ENCODE data around the gene RAB10. TPM values are rescaled to one million over a fixed set of nuclear protein-coding genes. Genes with fewer than 3 reads are reported as not detected.

Gene RAB10
- total RNA-seq, 4 donors from 2014 or later = 91.9 to 117 (median 103) TPM

DNA sequence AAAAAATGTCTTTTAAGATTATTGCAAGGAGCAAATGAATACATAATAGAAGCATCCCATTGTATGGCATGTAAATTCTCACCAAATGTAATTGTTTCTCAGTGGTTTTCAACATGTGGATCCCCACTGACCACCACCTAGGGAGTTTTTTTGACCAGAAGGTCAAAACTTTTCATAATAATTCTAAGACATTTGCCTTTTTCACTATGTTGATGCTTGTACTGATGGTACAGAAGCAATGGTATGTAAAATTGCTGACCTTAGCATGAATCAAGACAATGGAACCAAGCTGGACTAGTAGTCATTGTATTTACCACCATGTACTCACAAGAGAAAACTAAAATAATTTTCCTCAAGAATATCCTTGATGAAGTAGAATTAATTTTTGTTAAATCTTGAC, 36.8 kb downstream of the RAB10 start:
- Histone ChIP-seq H3K9me3 (no peaks in the 10 kb centered on the region), H3K27me3 (no peaks in the 10 kb centered on the region), H3K27ac (no peak overlapping the region), H3K36me3 (no peaks in the 10 kb centered on the region), H3K4me1 (peaks cover 2 to 51% (median 5%) of the 10 kb centered on the region in 3 donors), H3K4me3 (no peak overlapping the region)
- TF ChIP-seq POLR2AphosphoS5 (IDR thresholded peaks at IDR 0.05) (no peak), POLR2A (IDR thresholded peaks at IDR 0.05) (no peak), EP300 (IDR thresholded peaks at IDR 0.05) (no peak)
- TF ChIP-seq, protein P1, sequence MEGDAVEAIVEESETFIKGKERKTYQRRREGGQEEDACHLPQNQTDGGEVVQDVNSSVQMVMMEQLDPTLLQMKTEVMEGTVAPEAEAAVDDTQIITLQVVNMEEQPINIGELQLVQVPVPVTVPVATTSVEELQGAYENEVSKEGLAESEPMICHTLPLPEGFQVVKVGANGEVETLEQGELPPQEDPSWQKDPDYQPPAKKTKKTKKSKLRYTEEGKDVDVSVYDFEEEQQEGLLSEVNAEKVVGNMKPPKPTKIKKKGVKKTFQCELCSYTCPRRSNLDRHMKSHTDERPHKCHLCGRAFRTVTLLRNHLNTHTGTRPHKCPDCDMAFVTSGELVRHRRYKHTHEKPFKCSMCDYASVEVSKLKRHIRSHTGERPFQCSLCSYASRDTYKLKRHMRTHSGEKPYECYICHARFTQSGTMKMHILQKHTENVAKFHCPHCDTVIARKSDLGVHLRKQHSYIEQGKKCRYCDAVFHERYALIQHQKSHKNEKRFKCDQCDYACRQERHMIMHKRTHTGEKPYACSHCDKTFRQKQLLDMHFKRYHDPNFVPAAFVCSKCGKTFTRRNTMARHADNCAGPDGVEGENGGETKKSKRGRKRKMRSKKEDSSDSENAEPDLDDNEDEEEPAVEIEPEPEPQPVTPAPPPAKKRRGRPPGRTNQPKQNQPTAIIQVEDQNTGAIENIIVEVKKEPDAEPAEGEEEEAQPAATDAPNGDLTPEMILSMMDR (IDR thresholded peaks at IDR 0.05) = no peak
- ATAC-seq = no peak

DNA sequence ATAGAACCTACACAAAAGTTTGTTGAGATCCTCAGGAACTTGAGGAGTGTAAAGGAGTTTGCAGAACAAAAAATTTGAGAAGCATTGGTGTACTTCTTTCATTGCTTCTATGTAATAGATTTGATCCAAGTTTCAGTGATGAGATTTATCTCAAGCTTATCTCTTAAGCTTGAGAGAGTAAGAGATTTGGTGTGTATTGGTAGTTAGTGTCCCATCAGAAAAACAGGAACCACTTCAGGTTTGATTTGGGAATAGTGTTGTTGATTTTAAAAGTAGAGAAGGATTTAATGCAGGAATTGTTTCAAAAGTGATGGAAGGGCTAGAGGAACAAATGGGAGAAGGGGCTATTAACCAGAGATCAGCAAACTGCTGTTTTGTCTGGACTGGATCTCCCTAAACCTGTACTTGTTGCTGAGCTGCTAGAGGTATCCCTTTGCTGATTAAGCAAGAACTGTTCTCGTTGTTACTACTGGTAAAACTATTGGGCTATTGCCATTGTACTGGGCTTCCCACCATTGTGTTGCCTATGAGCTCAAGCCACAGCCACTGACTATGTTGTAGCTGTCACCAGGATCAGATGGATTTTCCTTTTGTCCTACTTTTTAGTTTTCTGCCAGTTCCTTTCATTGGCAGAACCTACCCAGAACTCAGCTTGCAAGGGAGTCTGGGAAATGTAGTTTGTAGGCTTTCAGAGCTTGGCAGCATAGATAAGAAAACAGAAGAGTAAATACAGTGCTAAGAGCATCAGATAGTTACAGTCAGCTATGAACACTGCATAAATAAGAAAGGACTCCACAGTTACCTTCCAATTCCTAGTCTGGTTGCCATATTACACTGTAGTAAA, 39.3 kb downstream of the RAB10 start:
- Histone ChIP-seq H3K4me1 (peaks cover 2 to 64% (median 5%) of the 10 kb centered on the region in 3 donors), H3K4me3 (no peak overlapping the region), H3K27me3 (no peaks in the 10 kb centered on the region), H3K36me3 (no peaks in the 10 kb centered on the region), H3K9me3 (no peaks in the 10 kb centered on the region), H3K27ac (no peak overlapping the region)
- TF ChIP-seq, protein P1 (IDR thresholded peaks at IDR 0.05) = no peak
- TF ChIP-seq POLR2A (IDR thresholded peaks at IDR 0.05) = no peak
- TF ChIP-seq EP300 (IDR thresholded peaks at IDR 0.05) = no peak
- WGBS, 2 donors (ENCODE audit: low coverage in 1 of 2) = 33 to 38% methylated on average over 1 of the region's 1 CpG
- ATAC-seq = peak; percentile 31

DNA sequence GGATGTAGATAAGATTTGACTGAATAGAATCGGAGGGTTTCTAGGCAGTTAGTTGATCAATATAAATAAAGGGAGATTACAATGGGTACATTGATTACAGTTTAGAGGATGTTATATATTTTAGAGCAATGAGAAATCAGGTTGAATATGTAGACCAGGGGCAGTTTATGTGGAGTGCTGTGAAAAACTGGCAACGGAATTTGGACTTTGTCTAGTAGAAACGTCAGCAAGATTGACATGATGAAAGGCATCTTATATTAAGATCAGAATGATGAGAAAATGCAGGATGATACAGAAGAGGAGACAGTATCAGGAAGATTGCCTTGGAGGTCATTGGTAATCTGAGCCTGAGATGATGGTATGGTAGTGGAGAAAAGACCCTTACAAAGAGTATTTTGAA, 39.9 kb downstream of the RAB10 start:
- Histone ChIP-seq H3K4me3 (no peak overlapping the region), H3K9me3 (no peaks in the 10 kb centered on the region), H3K4me1 (peaks cover 2 to 57% (median 5%) of the 10 kb centered on the region in 3 donors), H3K27ac (no peak overlapping the region), H3K36me3 (no peaks in the 10 kb centered on the region), H3K27me3 (no peaks in the 10 kb centered on the region)
- ATAC-seq = no peak
- WGBS, 2 donors (ENCODE audit: low coverage in 1 of 2) = 70 to 82% methylated on average over 3 of the region's 3 CpGs
- no peak for TF ChIP-seq EP300 (IDR thresholded peaks at IDR 0.05)
- TF ChIP-seq, protein P1 (IDR thresholded peaks at IDR 0.05) = no peak
- TF ChIP-seq POLR2A (IDR thresholded peaks at IDR 0.05) = no peak
- no peak for TF ChIP-seq POLR2AphosphoS5 (IDR thresholded peaks at IDR 0.05)

DNA sequence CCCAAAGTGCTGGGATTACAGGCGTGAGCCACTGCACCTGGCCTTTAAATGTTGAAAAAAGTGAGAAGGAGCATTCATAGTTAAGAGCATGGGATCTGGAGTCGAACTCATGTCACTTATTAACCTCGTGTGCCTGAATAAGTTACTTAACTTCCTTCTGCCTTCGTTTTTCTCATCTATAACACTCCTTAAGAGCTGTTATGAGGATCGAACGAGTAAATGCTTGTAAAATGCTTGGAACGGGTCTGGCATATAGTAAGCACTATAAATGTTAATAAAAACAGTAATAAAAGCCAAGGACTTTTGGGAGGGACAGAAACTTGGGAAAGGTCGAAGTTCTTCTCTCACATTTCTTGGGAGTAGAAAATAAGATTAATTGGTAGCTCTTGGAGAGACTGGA, 40.8 kb downstream of the RAB10 start:
- WGBS, 2 donors (ENCODE audit: low coverage in 1 of 2) = 60 to 82% methylated on average over 8 of the region's 8 CpGs
- no peak overlapping the region for H3K4me3 ChIP-seq
- TF ChIP-seq, protein P1 (IDR thresholded peaks at IDR 0.05) = no peak
- TF ChIP-seq POLR2A (IDR thresholded peaks at IDR 0.05) (no peak), POLR2AphosphoS5 (IDR thresholded peaks at IDR 0.05) (no peak), EP300 (IDR thresholded peaks at IDR 0.05) (no peak)
- no peaks in the 10 kb centered on the region for H3K9me3 ChIP-seq
- H3K27me3 ChIP-seq = no peaks in the 10 kb centered on the region
- H3K36me3 ChIP-seq = no peaks in the 10 kb centered on the region
- ATAC-seq = no peak
- no peak overlapping the region for H3K27ac ChIP-seq
- H3K4me1 ChIP-seq = peaks cover 0 to 53% (median 5%) of the 10 kb centered on the region in 3 donors

DNA sequence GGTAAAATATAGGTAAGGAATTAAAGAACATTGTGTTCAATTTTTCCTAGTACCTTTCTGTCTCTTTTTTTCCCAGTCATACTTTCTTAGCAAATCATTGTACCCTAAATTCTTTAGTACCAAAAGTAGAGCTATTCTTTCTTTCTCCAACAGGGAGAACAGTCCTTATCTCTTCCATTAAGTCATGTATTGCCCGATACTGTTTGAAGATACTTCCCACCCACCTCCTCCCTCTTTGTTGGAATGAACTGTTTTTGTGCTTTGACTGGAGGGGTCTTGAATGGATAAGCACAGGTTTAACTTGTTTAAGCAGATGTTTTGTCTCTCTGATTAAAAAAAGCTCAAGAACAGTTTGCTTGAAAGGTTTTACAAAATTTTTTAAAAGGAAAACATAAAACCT, 41.3 kb downstream of the RAB10 start:
- peaks cover 0 to 53% (median 5%) of the 10 kb centered on the region in 3 donors for H3K4me1 ChIP-seq
- H3K27ac ChIP-seq = no peak overlapping the region
- no peaks in the 10 kb centered on the region for H3K27me3 ChIP-seq
- WGBS, 2 donors (ENCODE audit: low coverage in 1 of 2) = 27% methylated on average over 1 of the region's 1 CpG; no CpG with 5 or more reads in 1 of the 2 donors
- no peaks in the 10 kb centered on the region for H3K9me3 ChIP-seq
- no peak for ATAC-seq
- no peak overlapping the region for H3K4me3 ChIP-seq
- no peak for TF ChIP-seq POLR2A (IDR thresholded peaks at IDR 0.05)
- TF ChIP-seq EP300 (IDR thresholded peaks at IDR 0.05) = no peak
- TF ChIP-seq, protein P1 (IDR thresholded peaks at IDR 0.05) = no peak
- no peak for TF ChIP-seq POLR2AphosphoS5 (IDR thresholded peaks at IDR 0.05)
- no peaks in the 10 kb centered on the region for H3K36me3 ChIP-seq
